B cell (primary cell): ENCODE results near the gene SLC39A8. TPM values are rescaled to one million over a fixed set of nuclear protein-coding genes. Genes with fewer than 3 reads are reported as not detected.

Experiments used
- ATAC-seq: fragments of 200-7000 bp; cut with Tn5 transposase; one replicate; pipeline ENCODE4 v1.10.0; 2021; ENCODE audit warnings: low read depth, mild to moderate bottlenecking, moderate number of reproducible peaks, moderate library complexity
- CTCF ChIA-PET: fragments of 350-600 bp; sonication (Branson Sonifier 250); formaldehyde crosslinking; loops from one replicate; lab custom pipeline; 2021; ENCODE audit warnings: antibody characterized with exemption, inconsistent platforms; lab: Charles Lee
- POLR2A ChIA-PET: fragments of 350-600 bp; sonication (Branson Sonifier 250); formaldehyde crosslinking; loops from one replicate; lab custom pipeline; 2021; ENCODE audit warnings: antibody characterized with exemption; lab: Charles Lee
- DNase-seq: peaks from one replicate; pipeline ENCODE4 v3.0.0; 2013
- H2AFZ ChIP-seq: 2 replicates; pipeline ENCODE4 v1.6.1; 2012; ENCODE audit warnings: mild to moderate bottlenecking, low read depth, low read length; ENCODE audit not compliant: insufficient read depth, poor library complexity, severe bottlenecking
- H3K27ac ChIP-seq, 2 donors: 1 replicate in 1 of 2; 2 replicates in 1 of 2; pipeline ENCODE4 v1.5.1; 2012 to 2013; ENCODE audit warnings: low read length in 2 of 2, mild to moderate bottlenecking in 2 of 2, moderate library complexity in 1 of 2
- H3K27me3 ChIP-seq, 4 experiments: fragments of 200-600 bp in 1 of 4; sonication (generic) in 1 of 4; replicated peaks in 1 of 4; 1 replicate in 2 of 4; 2 replicates in 2 of 4; pipeline versions ENCODE4 v1.6.1 to v1.7.0; 2013 to 2016; ENCODE audit warnings: low read length in 3 of 4, mild to moderate bottlenecking in 2 of 4, mixed read lengths in 1 of 4, moderate library complexity in 1 of 4; ENCODE audit not compliant: insufficient read depth in 4 of 4, control insufficient read depth in 3 of 4; ENCODE audit errors: control extremely low read depth in 1 of 4
- H3K36me3 ChIP-seq, 2 experiments: replicated peaks in 1 of 2; 1 replicate in 1 of 2; 2 replicates in 1 of 2; pipeline versions ENCODE4 v1.6.1 to v1.7.1; 2013; ENCODE audit warnings: low read length in 1 of 2; ENCODE audit not compliant: insufficient read depth in 2 of 2, control insufficient read depth in 1 of 2; ENCODE audit errors: control extremely low read depth in 1 of 2, extremely low read depth in 1 of 2
- H3K4me1 ChIP-seq, 2 donors: fragments of 200-600 bp in 1 of 2; sonication (generic) in 1 of 2; 1 replicate in 1 of 2; 2 replicates in 1 of 2; pipeline versions ENCODE4 v1.5.1 to v1.6.1; 2013 to 2017; ENCODE audit warnings: low read length in 2 of 2; ENCODE audit not compliant: control insufficient read depth in 2 of 2, insufficient read depth in 2 of 2
- H3K4me2 ChIP-seq: replicated peaks from 2 replicates; pipeline ENCODE3; 2012; ENCODE audit warnings: mild to moderate bottlenecking, low read depth, low read length; ENCODE audit not compliant: poor library complexity, severe bottlenecking
- H3K4me3 ChIP-seq, 5 experiments: fragments of 200-600 bp in 1 of 5; sonication (generic) in 1 of 5; 1 replicate in 3 of 5; 2 replicates in 2 of 5; pipeline versions ENCODE4 v1.5.1 to v1.7.0; 2011 to 2016; ENCODE audit warnings: low read length in 4 of 5, mild to moderate bottlenecking in 4 of 5, low read depth in 2 of 5, control low read depth in 1 of 5, moderate library complexity in 1 of 5; ENCODE audit not compliant: insufficient read depth in 1 of 5; ENCODE audit errors: control extremely low read depth in 1 of 5, extremely low read depth in 1 of 5
- H3K79me2 ChIP-seq: fragments of 200-600 bp; sonication (generic); one replicate; pipeline ENCODE4 v1.6.0; 2016; ENCODE audit warnings: low read length; ENCODE audit not compliant: control insufficient read depth, insufficient read depth
- H3K9ac ChIP-seq: fragments of 200-600 bp; sonication (generic); 2 replicates; pipeline ENCODE4 v1.6.1; 2017; ENCODE audit warnings: mild to moderate bottlenecking, low read length, moderate library complexity
- H3K9me3 ChIP-seq, 3 donors: one replicate each; pipeline versions ENCODE4 v1.6.1 to v1.7.1; 2013; ENCODE audit warnings: low read length in 2 of 3; ENCODE audit not compliant: control insufficient read depth in 2 of 3, insufficient read depth in 1 of 3; ENCODE audit errors: control extremely low read depth in 1 of 3
- H4K20me1 ChIP-seq: 2 replicates; pipeline ENCODE4 v1.6.0; 2012; ENCODE audit warnings: mild to moderate bottlenecking, low read length; ENCODE audit not compliant: insufficient read depth, control insufficient read depth, poor library complexity, severe bottlenecking
- H3K27ac Mint-ChIP-seq: one replicate; pipeline ENCODE4 v1.8.0; 2021; ENCODE audit warnings: mixed read lengths
- H3K27me3 Mint-ChIP-seq: one replicate; pipeline ENCODE4 v1.8.0; 2021; ENCODE audit warnings: mixed read lengths
- H3K4me1 Mint-ChIP-seq: one replicate; pipeline ENCODE4 v1.8.0; 2021; ENCODE audit warnings: mixed read lengths
- H3K4me3 Mint-ChIP-seq: one replicate; pipeline ENCODE4 v1.8.0; 2021; ENCODE audit warnings: mixed read lengths
- H3K9me3 Mint-ChIP-seq: one replicate; pipeline ENCODE4 v1.8.0; 2022; ENCODE audit warnings: mixed read lengths; ENCODE audit not compliant: insufficient read depth
- EZH2 ChIP-seq: IDR thresholded peaks from 2 replicates; pipeline ENCODE4 v1.6.1; 2012; ENCODE audit warnings: borderline replicate concordance, low read depth, mild to moderate bottlenecking, moderate library complexity, low read length; ENCODE audit not compliant: insufficient read depth, poor library complexity, severe bottlenecking
- WGBS: methylation state at CpG from one replicate; pipeline ENCODE4 v1.1.5; 2013; ENCODE audit warnings: missing lambda C conversion rate; ENCODE audit not compliant: insufficient coverage; 5-methylcytosine and 5-hydroxymethylcytosine counted together
- intact Hi-C: fragments of 100-400 bp; cut with micrococcal nuclease; formaldehyde crosslinking; loops from one replicate; pipeline ENCODE4 v1.10.0; 2022
- polyA plus RNA-seq: library from polyadenylated mRNA; depleted of rRNA; stranded (reverse); fragments of >200 nt; gene quantifications from 2 replicates; pipeline ENCODE4 v1.2.3, GENCODE V29; 2012
- total RNA-seq, 2 donors: library from RNA; stranded (reverse); fragments of 120-200 nt in 1 of 2; gene quantifications; 1 replicate in 1 of 2; 2 replicates in 1 of 2; pipeline versions ENCODE4 v1.2.3 to v1.2.4, GENCODE V29; 2013 to 2022
- TF ChIP-seq, protein P1 (sequence below): fragments of 200-600 bp; IDR thresholded peaks from one replicate; pipeline ENCODE4 v1.8.0; 2022; ENCODE audit warnings: antibody characterized with exemption, mild to moderate bottlenecking

The SLC39A8 gene
- total and polyA plus RNA-seq, 2 donors (not counting 1 experiment from before 2014, with no cell fraction given): 2.4 to 8.4 TPM

DNA sequence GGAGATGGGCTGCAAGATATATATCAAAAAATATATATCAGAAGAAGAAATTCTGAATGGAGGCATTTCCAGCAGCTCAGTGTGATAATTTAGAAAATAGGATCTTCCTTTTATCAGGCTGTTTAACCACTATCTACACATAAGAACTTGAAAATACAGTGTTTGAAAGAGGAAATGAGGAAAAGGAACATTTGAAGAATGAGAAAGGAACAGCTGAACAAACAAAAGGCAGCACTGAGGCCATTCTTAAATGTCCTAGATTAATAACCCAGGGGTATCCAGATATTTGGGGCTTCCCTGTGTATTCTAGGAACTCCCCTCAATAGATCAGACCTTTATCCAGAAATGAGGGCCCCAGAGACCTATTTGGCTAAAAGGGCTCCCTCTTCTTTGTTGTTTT, 4.1 kb downstream of the SLC39A8 start:
- Histone ChIP-seq H3K79me2 (peaks cover 48% of the 10 kb centered on the region), H3K36me3 (no peaks in the 10 kb centered on the region), H3K4me2 (no peak overlapping the region), H3K27me3 (no peaks in the 10 kb centered on the region), H3K9ac (no peak overlapping the region), H3K27ac (no peak overlapping the region), H3K9me3 (no peaks in the 10 kb centered on the region), H3K4me1 (peaks cover 21 to 23% of the 10 kb centered on the region in 2 donors), H3K4me3 (no peak overlapping the region), H4K20me1 (no peaks in the 10 kb centered on the region), H2AFZ (no peak overlapping the region)
- no peaks in the 10 kb centered on the region for H3K9me3 Mint-ChIP-seq
- no peak for TF ChIP-seq EZH2
- TF ChIP-seq, protein P1, sequence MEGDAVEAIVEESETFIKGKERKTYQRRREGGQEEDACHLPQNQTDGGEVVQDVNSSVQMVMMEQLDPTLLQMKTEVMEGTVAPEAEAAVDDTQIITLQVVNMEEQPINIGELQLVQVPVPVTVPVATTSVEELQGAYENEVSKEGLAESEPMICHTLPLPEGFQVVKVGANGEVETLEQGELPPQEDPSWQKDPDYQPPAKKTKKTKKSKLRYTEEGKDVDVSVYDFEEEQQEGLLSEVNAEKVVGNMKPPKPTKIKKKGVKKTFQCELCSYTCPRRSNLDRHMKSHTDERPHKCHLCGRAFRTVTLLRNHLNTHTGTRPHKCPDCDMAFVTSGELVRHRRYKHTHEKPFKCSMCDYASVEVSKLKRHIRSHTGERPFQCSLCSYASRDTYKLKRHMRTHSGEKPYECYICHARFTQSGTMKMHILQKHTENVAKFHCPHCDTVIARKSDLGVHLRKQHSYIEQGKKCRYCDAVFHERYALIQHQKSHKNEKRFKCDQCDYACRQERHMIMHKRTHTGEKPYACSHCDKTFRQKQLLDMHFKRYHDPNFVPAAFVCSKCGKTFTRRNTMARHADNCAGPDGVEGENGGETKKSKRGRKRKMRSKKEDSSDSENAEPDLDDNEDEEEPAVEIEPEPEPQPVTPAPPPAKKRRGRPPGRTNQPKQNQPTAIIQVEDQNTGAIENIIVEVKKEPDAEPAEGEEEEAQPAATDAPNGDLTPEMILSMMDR: no peak
- POLR2A ChIA-PET: no interaction called here
- no peak for ATAC-seq
- H3K4me1 Mint-ChIP-seq: peaks cover 22% of the 10 kb centered on the region
- no peak for DNase-seq
- H3K27me3 Mint-ChIP-seq: no peaks in the 10 kb centered on the region
- no peak overlapping the region for H3K4me3 Mint-ChIP-seq
- CTCF ChIA-PET: no interaction called here
- H3K27ac Mint-ChIP-seq: no peak overlapping the region
- intact Hi-C loops: loop anchor here (10.0 kb wide), 2 partner anchors 536 to 996 kb away; partner anchors contain the start of gene PPP3CA

DNA sequence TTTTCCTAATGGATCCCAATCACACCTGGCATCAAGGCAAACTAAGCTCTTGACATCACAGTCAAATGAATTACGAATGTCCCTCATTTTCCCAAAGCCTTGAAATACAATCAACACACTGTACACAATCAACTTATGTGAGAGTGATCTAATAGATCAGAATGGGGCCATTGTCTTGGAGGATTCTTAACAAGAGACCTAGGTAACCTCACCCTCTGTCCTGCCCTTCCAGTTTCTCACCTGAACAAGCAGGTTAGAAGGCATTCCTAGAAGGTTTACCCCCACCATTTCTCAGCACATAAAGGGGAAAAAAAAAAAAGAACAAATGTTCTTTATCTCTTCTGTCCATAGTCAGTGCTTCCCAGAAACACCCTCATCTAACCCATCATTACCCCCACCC, 6.3 kb downstream of the SLC39A8 start:
- no peaks in the 10 kb centered on the region for H4K20me1 ChIP-seq
- no peak overlapping the region for H3K4me2 ChIP-seq
- no peak overlapping the region for H2AFZ ChIP-seq
- peaks cover 15% of the 10 kb centered on the region for H3K4me1 Mint-ChIP-seq
- H3K79me2 ChIP-seq: peaks cover 48% of the 10 kb centered on the region
- CTCF ChIA-PET: no interaction called here
- H3K9me3 ChIP-seq: no peaks in the 10 kb centered on the region
- no CpG with 5 or more reads among the region's 1 CpG for WGBS
- H3K27me3 ChIP-seq: no peaks in the 10 kb centered on the region
- peaks cover 9 to 18% of the 10 kb centered on the region in 2 donors for H3K4me1 ChIP-seq
- no peak overlapping the region for H3K4me3 Mint-ChIP-seq
- no peak for TF ChIP-seq EZH2
- TF ChIP-seq, protein P1: no peak
- no peak overlapping the region for H3K4me3 ChIP-seq
- no peaks in the 10 kb centered on the region for H3K27me3 Mint-ChIP-seq
- DNase-seq (no peak), ATAC-seq (no peak)
- POLR2A ChIA-PET: no interaction called here
- H3K9ac ChIP-seq: no peak overlapping the region
- no peak overlapping the region for H3K27ac Mint-ChIP-seq
- no peaks in the 10 kb centered on the region for H3K36me3 ChIP-seq
- no peaks in the 10 kb centered on the region for H3K9me3 Mint-ChIP-seq
- intact Hi-C loops: no loop called here
- H3K27ac ChIP-seq: no peak overlapping the region
